NCI-H345 (cell line): ENCODE measurements around the gene CCL13.
A peak's percentile ranks its signal among the peaks of the same experiment; 100 is the strongest.
"Not testable (repeated sequence)": the region's sequence is repeated elsewhere in the genome, so short reads cannot be mapped to it uniquely, and the experiment has no call there.

ENCODE experiments used
- DNase-seq: peaks from one replicate; lab custom pipeline; 2025; lab: John Stamatoyannopoulos, UW

CCL13 gene

GRCh38 chr17:34356194-34356593 is at the start of gene CCL13:
CCL13 (plus strand) TSS chr17:34356480; CDS start chr17:34356527, 47 bp downstream.
- DNase-seq: no peak

GRCh38 chr17:34307110-34307509 is 49.2 kb upstream of the CCL13 start:
- DNase-seq: no peak

GRCh38 chr17:34308371-34308770 is 47.9 kb upstream of the CCL13 start:
- DNase-seq: no peak

- no peak for DNase-seq
These were observed 45.0 kb upstream of the CCL13 start for GRCh38 chr17:34311291-34311690.

GRCh38 chr17:34312080-34312479 is 44.2 kb upstream of the CCL13 start:
- DNase-seq: no peak

- DNase-seq: no peak
These were observed 43.1 kb upstream of the CCL13 start for GRCh38 chr17:34313164-34313563.

GRCh38 chr17:34314279-34314678 is 42.0 kb upstream of the CCL13 start:
- DNase-seq: no peak

GRCh38 chr17:34318474-34318873 is 37.8 kb upstream of the CCL13 start:
- no peak for DNase-seq

GRCh38 chr17:34319039-34319483 is 37.2 kb upstream of the CCL13 start, which contains the start of gene CCL8:
CCL8 (plus strand) TSS chr17:34319435; CDS start chr17:34319502, 67 bp downstream.
- no peak for DNase-seq

GRCh38 chr17:34321964-34322363 is 34.3 kb upstream of the CCL13 start:
- no peak for DNase-seq

GRCh38 chr17:34327580-34327979 is 28.7 kb upstream of the CCL13 start:
- DNase-seq: not testable (repeated sequence)

GRCh38 chr17:34337701-34338100 is 18.6 kb upstream of the CCL13 start:
- no peak for DNase-seq

GRCh38 chr17:34339138-34339770 is 17.0 kb upstream of the CCL13 start:
- DNase-seq: no peak

GRCh38 chr17:34341916-34342315 is 14.4 kb upstream of the CCL13 start:
- no peak for DNase-seq

- DNase-seq: no peak
These were observed 9.2 kb upstream of the CCL13 start for GRCh38 chr17:34347063-34347462.

GRCh38 chr17:34349751-34350150 is 6.5 kb upstream of the CCL13 start:
- DNase-seq: no peak

- no peak for DNase-seq
These were observed 5.2 kb upstream of the CCL13 start for GRCh38 chr17:34351096-34351495.

- DNase-seq: no peak
These were observed 4.1 kb upstream of the CCL13 start for GRCh38 chr17:34352191-34352590.

- no peak for DNase-seq
These were observed 1.6 kb upstream of the CCL13 start for GRCh38 chr17:34354637-34355036.

GRCh38 chr17:34357398-34357797 is 1.1 kb downstream of the CCL13 start:
- DNase-seq: no peak

GRCh38 chr17:34358631-34359030 is 2.4 kb downstream of the CCL13 start:
- peak; percentile 63 for DNase-seq

- no peak for DNase-seq
These were observed 4.5 kb downstream of the CCL13 start for GRCh38 chr17:34360601-34361270.

- peak; percentile 95 for DNase-seq
These were observed 5.3 kb downstream of the CCL13 start for GRCh38 chr17:34361478-34362061.
